ENCODE data around the gene RNF213.

Gene RNF213

DNA sequence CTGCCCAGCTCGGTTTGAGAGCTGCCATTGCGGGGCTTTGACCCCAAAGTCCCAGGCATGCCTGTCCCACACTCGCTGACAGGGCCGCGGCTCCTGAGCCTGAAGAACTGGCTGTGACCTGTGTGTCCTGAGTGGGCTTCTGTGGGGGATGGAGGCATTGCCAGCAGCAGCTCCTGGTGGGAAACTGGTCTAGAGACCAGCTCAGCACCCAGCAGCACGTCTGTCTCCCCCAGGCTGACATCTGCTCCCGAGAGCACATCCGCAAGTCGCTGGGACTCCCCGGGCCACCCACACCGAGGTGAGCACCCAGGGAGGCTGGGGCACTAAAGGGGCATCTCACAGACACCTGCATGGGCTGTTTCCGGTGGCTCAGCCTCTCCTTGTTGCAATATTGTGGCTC is 167.7 kb downstream of the RNF213 start:
- no peak overlapping the region for H3K4me3 ChIP-seq (replicated peaks; ENCODE audit: low read depth, low read length)
- no peak for DNase-seq (ENCODE audit: low read depth)
- TF ChIP-seq, protein P1, sequence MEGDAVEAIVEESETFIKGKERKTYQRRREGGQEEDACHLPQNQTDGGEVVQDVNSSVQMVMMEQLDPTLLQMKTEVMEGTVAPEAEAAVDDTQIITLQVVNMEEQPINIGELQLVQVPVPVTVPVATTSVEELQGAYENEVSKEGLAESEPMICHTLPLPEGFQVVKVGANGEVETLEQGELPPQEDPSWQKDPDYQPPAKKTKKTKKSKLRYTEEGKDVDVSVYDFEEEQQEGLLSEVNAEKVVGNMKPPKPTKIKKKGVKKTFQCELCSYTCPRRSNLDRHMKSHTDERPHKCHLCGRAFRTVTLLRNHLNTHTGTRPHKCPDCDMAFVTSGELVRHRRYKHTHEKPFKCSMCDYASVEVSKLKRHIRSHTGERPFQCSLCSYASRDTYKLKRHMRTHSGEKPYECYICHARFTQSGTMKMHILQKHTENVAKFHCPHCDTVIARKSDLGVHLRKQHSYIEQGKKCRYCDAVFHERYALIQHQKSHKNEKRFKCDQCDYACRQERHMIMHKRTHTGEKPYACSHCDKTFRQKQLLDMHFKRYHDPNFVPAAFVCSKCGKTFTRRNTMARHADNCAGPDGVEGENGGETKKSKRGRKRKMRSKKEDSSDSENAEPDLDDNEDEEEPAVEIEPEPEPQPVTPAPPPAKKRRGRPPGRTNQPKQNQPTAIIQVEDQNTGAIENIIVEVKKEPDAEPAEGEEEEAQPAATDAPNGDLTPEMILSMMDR (IDR thresholded peaks at IDR 0.05; ENCODE audit: low read length, missing control alignments): no peak

DNA sequence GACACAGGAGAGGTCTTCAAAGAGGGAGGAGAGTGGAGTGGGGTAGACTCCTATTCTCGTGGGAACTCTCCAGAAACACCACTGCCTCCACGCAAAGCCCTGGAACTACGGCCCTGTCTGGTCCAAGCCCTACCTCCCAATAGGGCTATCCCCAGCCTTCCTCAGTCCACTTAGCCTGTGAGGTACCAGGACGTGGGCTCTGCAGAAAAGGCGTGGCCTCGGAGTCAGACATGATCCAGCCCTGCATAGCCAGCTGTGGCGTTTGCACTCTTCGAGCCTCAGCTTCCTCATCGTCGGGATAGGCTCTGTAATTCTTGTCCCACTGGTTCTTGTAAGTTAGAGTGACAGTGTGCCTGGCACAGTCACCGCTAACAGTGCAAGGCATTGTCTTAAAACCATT is 168.1 kb downstream of the RNF213 start:
- no peak for DNase-seq (ENCODE audit: low read depth)
- H3K4me3 ChIP-seq (replicated peaks; ENCODE audit: low read depth, low read length): no peak overlapping the region
- TF ChIP-seq, protein P1 (IDR thresholded peaks at IDR 0.05; ENCODE audit: low read length, missing control alignments): no peak

DNA sequence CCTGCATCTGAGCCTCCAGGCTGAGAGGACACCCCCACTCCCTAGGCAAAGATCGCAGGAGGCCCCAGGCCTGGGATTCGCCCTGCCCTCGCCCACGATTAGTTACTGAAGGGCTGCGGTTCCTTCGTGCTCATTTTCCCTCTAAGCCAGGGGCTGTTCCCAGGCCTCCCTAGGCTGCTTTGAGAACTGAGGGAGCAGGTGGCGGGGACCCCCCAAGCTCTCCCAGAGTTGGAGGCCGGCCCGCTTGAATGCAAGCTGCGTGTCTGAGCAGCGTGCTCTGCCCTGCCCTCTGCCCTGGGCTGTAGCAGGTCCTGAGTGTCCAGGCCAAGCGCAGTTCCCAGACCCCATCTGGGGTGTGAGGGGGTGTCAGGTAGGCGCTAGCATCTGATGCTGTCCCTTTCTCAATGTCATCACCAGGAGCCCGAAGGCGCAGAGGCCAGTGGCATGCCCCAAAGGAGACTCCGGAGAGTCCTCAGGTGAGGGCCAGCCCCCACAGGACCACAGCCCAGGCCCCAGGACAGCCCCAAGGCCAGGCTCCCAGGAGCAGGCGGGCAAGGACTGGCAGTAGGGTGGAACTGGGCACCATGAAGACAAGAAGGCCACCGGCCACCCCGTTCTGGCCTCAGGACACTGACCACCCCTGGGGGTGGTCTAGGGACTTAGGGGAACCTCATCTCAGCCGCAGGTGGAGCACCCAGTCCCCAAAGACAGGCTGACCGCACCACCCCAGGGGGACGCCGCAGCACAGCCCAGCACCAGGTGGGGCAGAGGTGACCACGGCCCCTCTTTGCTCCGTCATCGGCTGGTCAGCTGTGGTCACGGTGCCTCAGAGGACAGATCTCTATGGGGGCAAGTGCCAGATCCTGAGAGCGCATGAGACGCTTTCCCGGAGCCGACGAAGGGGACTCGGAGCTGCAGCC is 169.0 kb downstream of the RNF213 start:
- TF ChIP-seq, protein P1 (IDR thresholded peaks at IDR 0.05; ENCODE audit: low read length, missing control alignments): no peak
- DNase-seq (ENCODE audit: low read depth): no peak
- H3K4me3 ChIP-seq (replicated peaks; ENCODE audit: low read depth, low read length): no peak overlapping the region

DNA sequence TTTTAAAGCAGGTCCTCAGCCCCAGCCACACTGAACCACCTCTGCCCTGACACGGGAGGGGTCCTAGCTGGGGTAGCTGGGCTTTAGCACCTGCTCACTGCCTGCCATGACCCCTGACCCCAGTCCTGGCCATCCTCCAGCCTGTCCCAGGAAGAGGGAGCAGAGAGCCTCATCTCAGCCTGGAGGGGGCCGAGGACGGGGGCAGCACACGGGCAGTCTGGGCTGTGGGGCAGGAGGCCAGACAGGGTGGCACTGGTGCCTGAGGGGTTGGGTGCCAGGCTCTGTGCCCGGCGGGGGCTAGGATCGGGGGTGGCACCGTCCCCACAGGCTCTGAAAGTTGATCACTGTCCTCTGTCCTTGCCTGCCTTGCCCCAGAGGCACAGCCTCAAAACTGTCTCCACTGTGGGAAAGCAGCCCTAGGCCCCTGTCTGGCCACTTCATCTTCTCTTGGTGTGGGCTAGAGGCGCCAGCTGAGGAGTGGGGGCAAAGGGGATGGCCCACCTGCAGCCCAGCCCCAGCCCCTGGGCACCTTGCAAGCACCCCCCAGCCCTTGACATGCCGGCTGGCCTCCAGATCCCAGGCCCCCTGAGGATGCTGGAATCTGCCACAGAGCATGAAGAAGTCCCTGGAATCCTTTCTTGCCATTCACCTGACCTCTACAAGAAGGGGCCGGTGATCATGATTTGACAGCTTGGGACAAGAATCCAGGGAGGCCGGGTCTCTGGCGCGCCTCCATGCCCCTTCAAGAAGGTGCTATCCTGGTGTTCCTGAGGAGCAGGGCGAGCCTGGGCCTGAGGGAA is 170.0 kb downstream of the RNF213 start:
- DNase-seq (ENCODE audit: low read depth): no peak
- TF ChIP-seq, protein P1 (IDR thresholded peaks at IDR 0.05; ENCODE audit: low read length, missing control alignments): no peak
- no peak overlapping the region for H3K4me3 ChIP-seq (replicated peaks; ENCODE audit: low read depth, low read length)

DNA sequence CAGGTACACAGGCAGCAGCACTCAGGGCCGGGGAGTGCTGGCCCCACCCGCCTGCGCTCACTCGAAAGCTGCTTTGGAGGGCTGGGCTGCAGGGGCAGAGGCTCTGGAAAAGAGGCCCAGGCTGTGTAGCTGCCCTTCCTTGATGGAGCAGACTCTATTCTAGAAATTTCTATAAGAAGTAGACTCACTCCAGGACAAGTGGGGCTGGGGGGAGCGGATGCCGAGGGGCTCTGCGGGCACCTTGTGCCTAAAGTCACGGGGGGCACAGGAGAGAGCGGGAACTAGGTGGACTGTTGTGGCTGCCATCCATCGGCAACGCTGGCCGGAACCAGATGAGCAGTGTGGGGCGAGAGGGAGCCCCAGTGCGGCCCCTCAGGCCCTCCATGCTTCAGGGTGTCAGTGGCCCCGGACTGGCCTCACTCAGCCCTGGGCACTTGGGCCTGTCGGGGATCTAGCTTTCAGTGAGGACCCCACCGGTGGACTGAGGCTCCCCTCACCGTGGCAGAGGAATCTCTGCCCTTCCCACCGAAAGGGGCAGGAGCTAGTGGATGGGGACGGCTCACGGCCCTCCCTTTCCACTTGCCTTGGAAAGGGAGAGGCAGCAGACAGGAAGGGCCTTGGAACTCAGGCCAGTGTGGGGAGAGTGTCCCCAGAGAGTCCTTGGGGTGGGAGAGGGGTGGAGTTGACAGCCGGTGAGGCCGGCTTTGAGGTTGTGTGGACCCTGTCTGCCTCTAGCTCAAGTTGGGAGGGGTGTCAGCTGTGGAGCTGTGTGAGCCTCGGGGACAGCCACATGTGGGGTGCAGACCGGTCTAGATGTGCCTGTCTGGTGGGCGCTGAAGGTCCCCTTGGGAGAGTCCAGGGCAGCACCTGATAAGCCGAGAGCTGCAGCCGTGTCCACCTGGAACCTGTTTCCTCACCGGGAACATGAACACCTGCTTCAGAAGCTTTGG is 170.9 kb downstream of the RNF213 start:
- TF ChIP-seq, protein P1 (IDR thresholded peaks at IDR 0.05; ENCODE audit: low read length, missing control alignments): no peak
- no peak overlapping the region for H3K4me3 ChIP-seq (replicated peaks; ENCODE audit: low read depth, low read length)
- DNase-seq (ENCODE audit: low read depth): no peak

DNA sequence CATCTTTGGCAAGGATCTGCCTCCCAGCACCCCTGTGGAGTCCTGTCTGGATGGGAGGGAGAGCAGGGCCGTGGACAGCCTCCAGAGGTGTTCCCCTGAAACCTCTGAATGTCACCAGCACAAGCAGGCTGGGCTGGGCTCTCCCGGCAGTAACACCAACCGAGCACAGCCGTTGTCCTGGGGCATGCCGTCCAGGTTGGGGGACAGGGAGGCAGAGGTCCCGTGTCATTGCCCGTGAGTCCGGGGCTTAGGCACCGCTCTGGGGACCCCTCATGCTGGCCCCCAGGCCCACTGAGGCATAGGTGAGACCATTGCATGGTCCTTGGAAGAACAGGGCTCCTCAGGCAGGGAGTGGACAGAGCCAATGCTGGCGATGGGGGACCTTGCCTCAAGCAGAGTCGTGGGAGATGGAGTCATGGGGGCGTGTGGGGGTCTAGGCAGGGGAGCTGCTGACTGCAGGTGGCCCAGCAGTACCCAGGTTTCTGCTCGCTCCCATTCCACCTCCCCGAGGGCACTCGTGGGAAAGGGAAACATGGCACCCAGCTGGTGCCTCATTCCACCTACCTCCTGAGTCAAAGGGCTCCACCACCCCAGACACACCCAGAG is 171.8 kb downstream of the RNF213 start:
- TF ChIP-seq, protein P1 (IDR thresholded peaks at IDR 0.05; ENCODE audit: low read length, missing control alignments): no peak
- no peak overlapping the region for H3K4me3 ChIP-seq (replicated peaks; ENCODE audit: low read depth, low read length)
- no peak for DNase-seq (ENCODE audit: low read depth)
